ENCODE data around the gene ARSG.

DNA sequence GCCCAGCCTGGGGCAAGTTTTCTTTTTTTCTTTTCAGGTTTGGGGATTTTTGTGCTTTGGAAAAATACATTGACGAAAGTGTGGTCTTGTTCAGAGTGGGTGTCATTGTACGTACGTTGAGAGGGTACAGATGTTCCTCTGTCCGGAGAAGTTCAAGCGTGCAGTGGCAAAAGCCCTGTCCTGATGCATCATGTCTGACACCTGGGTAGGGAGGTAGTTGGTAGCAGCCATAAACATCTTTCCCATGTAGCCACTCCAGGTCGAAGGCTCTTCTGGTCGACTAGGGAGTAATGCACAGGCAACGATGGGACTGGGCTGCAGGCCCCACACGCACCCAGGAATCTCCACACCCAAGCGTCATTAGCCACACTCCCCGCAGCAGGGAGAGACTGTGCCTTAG, 138.6 kb downstream of the ARSG start:
- TF ChIP-seq, protein P1, sequence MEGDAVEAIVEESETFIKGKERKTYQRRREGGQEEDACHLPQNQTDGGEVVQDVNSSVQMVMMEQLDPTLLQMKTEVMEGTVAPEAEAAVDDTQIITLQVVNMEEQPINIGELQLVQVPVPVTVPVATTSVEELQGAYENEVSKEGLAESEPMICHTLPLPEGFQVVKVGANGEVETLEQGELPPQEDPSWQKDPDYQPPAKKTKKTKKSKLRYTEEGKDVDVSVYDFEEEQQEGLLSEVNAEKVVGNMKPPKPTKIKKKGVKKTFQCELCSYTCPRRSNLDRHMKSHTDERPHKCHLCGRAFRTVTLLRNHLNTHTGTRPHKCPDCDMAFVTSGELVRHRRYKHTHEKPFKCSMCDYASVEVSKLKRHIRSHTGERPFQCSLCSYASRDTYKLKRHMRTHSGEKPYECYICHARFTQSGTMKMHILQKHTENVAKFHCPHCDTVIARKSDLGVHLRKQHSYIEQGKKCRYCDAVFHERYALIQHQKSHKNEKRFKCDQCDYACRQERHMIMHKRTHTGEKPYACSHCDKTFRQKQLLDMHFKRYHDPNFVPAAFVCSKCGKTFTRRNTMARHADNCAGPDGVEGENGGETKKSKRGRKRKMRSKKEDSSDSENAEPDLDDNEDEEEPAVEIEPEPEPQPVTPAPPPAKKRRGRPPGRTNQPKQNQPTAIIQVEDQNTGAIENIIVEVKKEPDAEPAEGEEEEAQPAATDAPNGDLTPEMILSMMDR (IDR thresholded peaks at IDR 0.05) = no peak
- TF ChIP-seq POLR2A (IDR thresholded peaks at IDR 0.05) = no peak
